ENCODE results near the gene ZFPM1.

DNA sequence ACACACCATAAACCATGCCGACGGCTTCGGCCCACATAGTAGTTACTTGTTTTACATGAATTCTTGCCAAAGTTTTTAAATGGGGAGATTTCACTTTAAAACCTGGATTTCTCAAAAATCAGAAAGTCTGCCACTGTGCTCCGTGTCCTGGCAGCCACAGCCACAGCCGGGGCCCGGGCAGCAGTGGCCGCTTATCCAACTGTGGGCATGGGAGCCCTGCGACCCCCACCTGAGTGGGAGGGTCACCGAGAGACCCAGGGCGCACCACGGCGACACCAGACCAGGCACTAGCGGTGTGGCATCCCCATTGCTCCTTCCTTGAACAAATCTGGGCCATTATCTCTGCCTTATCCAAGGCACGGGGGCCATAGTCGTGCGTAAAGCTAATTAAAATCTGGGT lies 40.3 kb upstream of the ZFPM1 start:
- TF ChIP-seq CTCF (IDR thresholded peaks at IDR 0.05) = no peak
- no peak for TF ChIP-seq ZFX (IDR thresholded peaks at IDR 0.05; ENCODE audit: borderline replicate concordance)

Measured in 22Rv1 (cell line).